Measurements from ENCODE around the gene SELENOF. TPM values are rescaled to one million over a fixed set of nuclear protein-coding genes. Genes with fewer than 3 reads are reported as not detected.

The SELENOF gene
- total RNA-seq, 2 donors from 2014 or later = 68.8 to 94.0 TPM

DNA sequence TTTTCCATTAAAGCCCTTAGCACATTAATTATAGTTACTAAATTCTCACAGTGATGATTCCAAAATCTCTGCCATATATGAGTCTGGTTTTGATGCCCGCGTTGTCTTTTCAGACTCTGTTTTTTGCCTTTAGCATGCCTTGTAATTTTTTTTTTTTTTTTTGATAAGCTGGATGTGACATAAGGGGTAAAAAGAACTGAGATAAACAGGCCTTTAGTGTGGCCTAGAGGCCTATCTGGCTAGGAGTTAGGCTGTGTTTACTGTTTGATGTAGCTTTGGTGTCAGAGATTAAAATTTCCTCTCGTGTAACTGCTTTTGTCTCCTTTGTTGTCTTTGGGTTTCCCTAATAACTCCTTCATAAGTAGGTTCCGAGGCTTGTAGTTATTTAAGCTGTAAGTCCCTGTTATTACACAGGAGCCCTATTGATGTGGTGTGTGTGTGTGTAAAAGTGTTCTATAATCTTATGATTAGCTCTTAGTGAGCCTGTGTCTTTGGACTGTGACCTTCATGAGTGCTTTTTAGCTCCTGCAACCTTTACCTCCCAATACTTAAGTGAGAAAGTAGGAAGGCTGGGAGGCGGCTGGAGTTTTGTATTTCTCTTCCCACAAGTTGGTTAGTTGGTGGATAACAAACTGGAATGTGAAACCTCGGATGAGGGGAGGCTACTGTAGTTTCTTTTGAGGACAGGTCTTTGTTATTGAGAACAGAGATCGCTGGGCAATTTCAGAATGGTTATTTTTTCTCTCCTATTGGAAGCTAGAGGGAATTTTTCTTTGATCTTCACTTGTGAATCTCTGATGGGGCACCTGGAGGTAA, 19.8 kb upstream of the SELENOF start:
- no peaks in the 10 kb centered on the region for H3K9me3 ChIP-seq
- H3K4me3 ChIP-seq = no peak overlapping the region
- H3K4me1 ChIP-seq (ENCODE audit: control insufficient read depth in 1 of 2, low read depth in 2 of 2) = no peaks in the 10 kb centered on the region
- no peaks in the 10 kb centered on the region for H3K27me3 ChIP-seq (replicated peaks; ENCODE audit: insufficient read depth)
- no peak for DNase-seq (ENCODE audit: low spot score)
- no peak for ATAC-seq (ENCODE audit: insufficient number of reproducible peaks, low FRiP score, low read depth)
- no peak overlapping the region for H3K27ac ChIP-seq
- no peaks in the 10 kb centered on the region for H3K36me3 ChIP-seq
- TF ChIP-seq, protein P1, sequence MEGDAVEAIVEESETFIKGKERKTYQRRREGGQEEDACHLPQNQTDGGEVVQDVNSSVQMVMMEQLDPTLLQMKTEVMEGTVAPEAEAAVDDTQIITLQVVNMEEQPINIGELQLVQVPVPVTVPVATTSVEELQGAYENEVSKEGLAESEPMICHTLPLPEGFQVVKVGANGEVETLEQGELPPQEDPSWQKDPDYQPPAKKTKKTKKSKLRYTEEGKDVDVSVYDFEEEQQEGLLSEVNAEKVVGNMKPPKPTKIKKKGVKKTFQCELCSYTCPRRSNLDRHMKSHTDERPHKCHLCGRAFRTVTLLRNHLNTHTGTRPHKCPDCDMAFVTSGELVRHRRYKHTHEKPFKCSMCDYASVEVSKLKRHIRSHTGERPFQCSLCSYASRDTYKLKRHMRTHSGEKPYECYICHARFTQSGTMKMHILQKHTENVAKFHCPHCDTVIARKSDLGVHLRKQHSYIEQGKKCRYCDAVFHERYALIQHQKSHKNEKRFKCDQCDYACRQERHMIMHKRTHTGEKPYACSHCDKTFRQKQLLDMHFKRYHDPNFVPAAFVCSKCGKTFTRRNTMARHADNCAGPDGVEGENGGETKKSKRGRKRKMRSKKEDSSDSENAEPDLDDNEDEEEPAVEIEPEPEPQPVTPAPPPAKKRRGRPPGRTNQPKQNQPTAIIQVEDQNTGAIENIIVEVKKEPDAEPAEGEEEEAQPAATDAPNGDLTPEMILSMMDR (IDR thresholded peaks at IDR 0.05) = no peak

DNA sequence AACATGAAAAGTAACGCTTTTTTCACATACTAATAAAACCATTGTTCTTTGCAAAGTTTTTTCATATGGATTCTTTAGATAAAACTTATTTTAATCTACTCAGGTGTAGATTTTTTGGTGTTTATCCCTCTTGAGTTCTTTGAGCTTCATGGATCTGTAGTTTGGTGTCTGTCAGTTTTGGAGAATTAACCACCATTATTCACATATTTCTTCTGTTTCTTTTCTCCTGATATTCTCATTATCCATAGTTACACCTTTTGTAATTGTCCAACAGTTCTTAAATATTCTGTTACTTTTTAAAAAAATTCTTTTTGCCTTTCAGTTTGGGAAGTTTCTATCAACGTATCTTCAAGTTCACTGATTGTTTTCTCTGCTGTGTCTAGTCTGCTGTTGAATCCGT, 19.1 kb upstream of the SELENOF start:
- Histone ChIP-seq H3K4me3 (no peak overlapping the region), H3K9me3 (no peaks in the 10 kb centered on the region), H3K4me1 (ENCODE audit: control insufficient read depth in 1 of 2, low read depth in 2 of 2) (no peaks in the 10 kb centered on the region), H3K36me3 (no peaks in the 10 kb centered on the region), H3K27me3 (replicated peaks; ENCODE audit: insufficient read depth) (no peaks in the 10 kb centered on the region), H3K27ac (no peak overlapping the region)
- TF ChIP-seq, protein P1 (IDR thresholded peaks at IDR 0.05) = no peak
- ATAC-seq (ENCODE audit: insufficient number of reproducible peaks, low FRiP score, low read depth) (no peak), DNase-seq (ENCODE audit: low spot score) (no peak)

DNA sequence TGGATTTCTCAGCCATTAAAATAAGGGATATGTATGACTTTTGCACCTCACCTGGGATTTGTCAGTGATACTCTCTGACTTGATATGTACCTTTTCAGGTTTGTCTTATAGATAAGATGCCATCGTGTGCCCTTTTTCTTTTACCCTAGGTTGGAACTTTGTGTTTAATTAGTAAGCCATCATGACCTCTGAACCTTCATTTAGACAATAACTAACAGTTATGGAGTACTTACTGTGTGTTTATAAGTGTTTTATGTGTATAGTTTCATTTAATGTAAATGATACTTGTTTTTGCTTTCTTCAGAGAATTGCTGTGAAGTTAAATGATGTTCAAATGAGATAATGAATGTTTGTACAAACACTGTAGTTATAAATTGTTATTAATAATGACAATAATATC, 14.9 kb upstream of the SELENOF start:
- DNase-seq (ENCODE audit: low spot score) (no peak), ATAC-seq (ENCODE audit: insufficient number of reproducible peaks, low FRiP score, low read depth) (no peak)
- TF ChIP-seq, protein P1 (IDR thresholded peaks at IDR 0.05) = no peak
- Histone ChIP-seq H3K9me3 (no peaks in the 10 kb centered on the region), H3K36me3 (no peaks in the 10 kb centered on the region), H3K4me1 (ENCODE audit: control insufficient read depth in 1 of 2, low read depth in 2 of 2) (no peaks in the 10 kb centered on the region), H3K27ac (no peak overlapping the region), H3K4me3 (no peak overlapping the region), H3K27me3 (replicated peaks; ENCODE audit: insufficient read depth) (no peaks in the 10 kb centered on the region)

DNA sequence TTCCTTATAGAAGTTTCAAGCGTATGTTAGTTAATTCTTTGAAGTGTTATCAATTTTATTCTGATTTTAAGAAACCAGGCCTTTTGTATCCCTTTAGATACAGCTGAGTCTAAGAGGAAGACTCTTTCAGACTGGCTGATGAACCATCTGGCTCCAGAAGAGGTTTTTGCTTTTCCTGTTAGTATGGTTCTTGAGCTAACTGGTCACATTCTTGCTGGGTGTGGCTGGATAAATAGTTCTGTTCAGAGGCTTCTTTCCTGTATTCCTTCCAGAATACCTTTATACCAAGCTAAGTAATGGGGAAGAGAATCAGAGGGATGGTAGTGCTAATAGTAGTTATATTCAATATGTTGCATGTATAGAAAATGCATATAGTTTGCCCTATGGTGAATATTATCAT, 13.0 kb upstream of the SELENOF start:
- H3K4me1 ChIP-seq (ENCODE audit: control insufficient read depth in 1 of 2, low read depth in 2 of 2) = no peaks in the 10 kb centered on the region
- no peak for DNase-seq (ENCODE audit: low spot score)
- no peak overlapping the region for H3K27ac ChIP-seq
- TF ChIP-seq, protein P1 (IDR thresholded peaks at IDR 0.05) = no peak
- no peak for ATAC-seq (ENCODE audit: insufficient number of reproducible peaks, low FRiP score, low read depth)
- H3K27me3 ChIP-seq (replicated peaks; ENCODE audit: insufficient read depth) = no peaks in the 10 kb centered on the region
- H3K9me3 ChIP-seq = peaks cover 8% of the 10 kb centered on the region
- H3K4me3 ChIP-seq = no peak overlapping the region
- H3K36me3 ChIP-seq = no peaks in the 10 kb centered on the region

DNA sequence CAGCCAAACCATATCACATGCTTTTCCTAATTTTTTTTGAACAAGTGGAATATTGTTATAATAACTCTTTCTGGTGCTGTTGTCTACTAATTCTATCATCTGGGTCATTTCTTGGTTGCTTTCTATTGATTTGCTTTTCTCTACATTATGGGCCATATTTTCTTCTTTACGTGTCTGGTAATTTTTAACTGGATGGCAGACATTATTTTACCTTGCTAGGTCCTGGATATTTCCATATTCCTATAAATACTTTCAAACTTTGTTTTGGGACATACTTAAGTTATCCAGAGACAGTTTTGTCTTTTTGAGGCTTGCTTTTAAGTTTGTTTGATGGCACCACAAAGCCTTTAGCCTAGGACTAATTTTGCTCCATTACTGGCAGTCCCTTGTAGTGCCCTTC, 11.8 kb upstream of the SELENOF start:
- no peak for DNase-seq (ENCODE audit: low spot score)
- Histone ChIP-seq H3K27me3 (replicated peaks; ENCODE audit: insufficient read depth) (no peaks in the 10 kb centered on the region), H3K36me3 (no peaks in the 10 kb centered on the region), H3K4me3 (no peak overlapping the region), H3K27ac (no peak overlapping the region), H3K4me1 (ENCODE audit: control insufficient read depth in 1 of 2, low read depth in 2 of 2) (no peaks in the 10 kb centered on the region), H3K9me3 (peaks cover 8% of the 10 kb centered on the region)
- ATAC-seq (ENCODE audit: insufficient number of reproducible peaks, low FRiP score, low read depth) = no peak
- TF ChIP-seq, protein P1 (IDR thresholded peaks at IDR 0.05) = no peak

All from thoracic aorta (tissue), 2 donors.